Measurements from ENCODE around the gene HS3ST5. TPM values are rescaled to one million over a fixed set of nuclear protein-coding genes. Genes with fewer than 3 reads are reported as not detected.

Gene HS3ST5
- total and polyA plus RNA-seq, 2 experiments from 2014 or later = 2.8 to 3.5 TPM

DNA sequence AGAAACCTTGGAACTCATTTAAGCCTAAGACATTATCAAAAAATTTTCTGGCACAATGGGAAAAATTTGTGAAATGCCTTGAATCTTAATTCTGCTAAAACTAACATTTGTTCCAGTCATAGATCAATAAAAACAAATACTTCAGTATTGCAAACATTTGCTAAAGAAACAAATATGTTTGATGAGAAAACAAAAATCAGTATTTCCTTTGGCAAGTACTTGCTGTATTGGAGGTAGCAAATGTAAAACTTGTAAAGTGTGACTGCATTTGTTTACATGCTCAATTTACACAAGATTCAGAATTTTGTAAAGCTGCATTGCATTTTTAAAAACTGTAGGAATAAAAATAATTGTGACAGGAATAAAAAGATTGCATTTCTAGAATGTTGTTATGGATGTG is 183.1 kb downstream of the HS3ST5 start:
- Mint-ChIP-seq H3K36me3 (ENCODE audit: low read depth) (no peaks in the 10 kb centered on the region), H3K4me3 (no peak overlapping the region), H3K9me3 (no peaks in the 10 kb centered on the region), H3K27me3 (ENCODE audit: insufficient read depth, low read depth, poor library complexity) (no peaks in the 10 kb centered on the region), H3K4me1 (peaks cover 17% of the 10 kb centered on the region), H3K27ac (no peak overlapping the region)
- Histone ChIP-seq H3K4me3 (no peak overlapping the region), H3K36me3 (ENCODE audit: insufficient read depth) (no peaks in the 10 kb centered on the region), H2AFZ (no peak overlapping the region), H3K27me3 (ENCODE audit: insufficient read depth) (no peaks in the 10 kb centered on the region), H3K4me2 (no peak overlapping the region), H3F3A (replicated peaks; ENCODE audit: low read depth) (no peaks in the 10 kb centered on the region), H3K27ac (ENCODE audit: low read depth) (no peak overlapping the region), H4K20me1 (replicated peaks; ENCODE audit: insufficient read depth) (no peaks in the 10 kb centered on the region), H3K79me2 (replicated peaks; ENCODE audit: insufficient read depth) (no peaks in the 10 kb centered on the region), H3K4me1 (ENCODE audit: insufficient read depth) (peaks cover 16% of the 10 kb centered on the region), H3K9me2 (ENCODE audit: insufficient read depth) (no peaks in the 10 kb centered on the region)
- ATAC-seq (no peak), DNase-seq (ENCODE audit: low spot score) (no peak)
- TF ChIP-seq EZH2phosphoT487 (IDR thresholded peaks at IDR 0.05; ENCODE audit: unreplicated experiment) (no peak), POLR2AphosphoS5 (IDR thresholded peaks at IDR 0.05; ENCODE audit: low read depth) (no peak), EZH2 (IDR thresholded peaks at IDR 0.05; ENCODE audit: low read depth, unreplicated experiment) (no peak), CREB1 (CRISPR knock-in tag; IDR thresholded peaks at IDR 0.05; ENCODE audit: low read depth) (no peak), STAT1 (IDR thresholded peaks at IDR 0.05; ENCODE audit: unreplicated experiment) (no peak), ZNF331 (CRISPR knock-in tag; IDR thresholded peaks at IDR 0.05; ENCODE audit: low read depth) (no peak), ZNF114 (CRISPR knock-in tag; IDR thresholded peaks at IDR 0.05) (no peak), NANOG (IDR thresholded peaks at IDR 0.05; ENCODE audit: borderline replicate concordance) (no peak), JUNB (IDR thresholded peaks at IDR 0.05; ENCODE audit: unreplicated experiment) (no peak)
- TF ChIP-seq, protein P1, sequence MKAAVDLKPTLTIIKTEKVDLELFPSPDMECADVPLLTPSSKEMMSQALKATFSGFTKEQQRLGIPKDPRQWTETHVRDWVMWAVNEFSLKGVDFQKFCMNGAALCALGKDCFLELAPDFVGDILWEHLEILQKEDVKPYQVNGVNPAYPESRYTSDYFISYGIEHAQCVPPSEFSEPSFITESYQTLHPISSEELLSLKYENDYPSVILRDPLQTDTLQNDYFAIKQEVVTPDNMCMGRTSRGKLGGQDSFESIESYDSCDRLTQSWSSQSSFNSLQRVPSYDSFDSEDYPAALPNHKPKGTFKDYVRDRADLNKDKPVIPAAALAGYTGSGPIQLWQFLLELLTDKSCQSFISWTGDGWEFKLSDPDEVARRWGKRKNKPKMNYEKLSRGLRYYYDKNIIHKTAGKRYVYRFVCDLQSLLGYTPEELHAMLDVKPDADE (IDR thresholded peaks at IDR 0.05) = no peak
- TF ChIP-seq, protein P2, sequence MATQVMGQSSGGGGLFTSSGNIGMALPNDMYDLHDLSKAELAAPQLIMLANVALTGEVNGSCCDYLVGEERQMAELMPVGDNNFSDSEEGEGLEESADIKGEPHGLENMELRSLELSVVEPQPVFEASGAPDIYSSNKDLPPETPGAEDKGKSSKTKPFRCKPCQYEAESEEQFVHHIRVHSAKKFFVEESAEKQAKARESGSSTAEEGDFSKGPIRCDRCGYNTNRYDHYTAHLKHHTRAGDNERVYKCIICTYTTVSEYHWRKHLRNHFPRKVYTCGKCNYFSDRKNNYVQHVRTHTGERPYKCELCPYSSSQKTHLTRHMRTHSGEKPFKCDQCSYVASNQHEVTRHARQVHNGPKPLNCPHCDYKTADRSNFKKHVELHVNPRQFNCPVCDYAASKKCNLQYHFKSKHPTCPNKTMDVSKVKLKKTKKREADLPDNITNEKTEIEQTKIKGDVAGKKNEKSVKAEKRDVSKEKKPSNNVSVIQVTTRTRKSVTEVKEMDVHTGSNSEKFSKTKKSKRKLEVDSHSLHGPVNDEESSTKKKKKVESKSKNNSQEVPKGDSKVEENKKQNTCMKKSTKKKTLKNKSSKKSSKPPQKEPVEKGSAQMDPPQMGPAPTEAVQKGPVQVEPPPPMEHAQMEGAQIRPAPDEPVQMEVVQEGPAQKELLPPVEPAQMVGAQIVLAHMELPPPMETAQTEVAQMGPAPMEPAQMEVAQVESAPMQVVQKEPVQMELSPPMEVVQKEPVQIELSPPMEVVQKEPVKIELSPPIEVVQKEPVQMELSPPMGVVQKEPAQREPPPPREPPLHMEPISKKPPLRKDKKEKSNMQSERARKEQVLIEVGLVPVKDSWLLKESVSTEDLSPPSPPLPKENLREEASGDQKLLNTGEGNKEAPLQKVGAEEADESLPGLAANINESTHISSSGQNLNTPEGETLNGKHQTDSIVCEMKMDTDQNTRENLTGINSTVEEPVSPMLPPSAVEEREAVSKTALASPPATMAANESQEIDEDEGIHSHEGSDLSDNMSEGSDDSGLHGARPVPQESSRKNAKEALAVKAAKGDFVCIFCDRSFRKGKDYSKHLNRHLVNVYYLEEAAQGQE (IDR thresholded peaks at IDR 0.05; ENCODE audit: unreplicated experiment) = no peak
- TF ChIP-seq, protein P3, sequence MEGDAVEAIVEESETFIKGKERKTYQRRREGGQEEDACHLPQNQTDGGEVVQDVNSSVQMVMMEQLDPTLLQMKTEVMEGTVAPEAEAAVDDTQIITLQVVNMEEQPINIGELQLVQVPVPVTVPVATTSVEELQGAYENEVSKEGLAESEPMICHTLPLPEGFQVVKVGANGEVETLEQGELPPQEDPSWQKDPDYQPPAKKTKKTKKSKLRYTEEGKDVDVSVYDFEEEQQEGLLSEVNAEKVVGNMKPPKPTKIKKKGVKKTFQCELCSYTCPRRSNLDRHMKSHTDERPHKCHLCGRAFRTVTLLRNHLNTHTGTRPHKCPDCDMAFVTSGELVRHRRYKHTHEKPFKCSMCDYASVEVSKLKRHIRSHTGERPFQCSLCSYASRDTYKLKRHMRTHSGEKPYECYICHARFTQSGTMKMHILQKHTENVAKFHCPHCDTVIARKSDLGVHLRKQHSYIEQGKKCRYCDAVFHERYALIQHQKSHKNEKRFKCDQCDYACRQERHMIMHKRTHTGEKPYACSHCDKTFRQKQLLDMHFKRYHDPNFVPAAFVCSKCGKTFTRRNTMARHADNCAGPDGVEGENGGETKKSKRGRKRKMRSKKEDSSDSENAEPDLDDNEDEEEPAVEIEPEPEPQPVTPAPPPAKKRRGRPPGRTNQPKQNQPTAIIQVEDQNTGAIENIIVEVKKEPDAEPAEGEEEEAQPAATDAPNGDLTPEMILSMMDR (conservative IDR thresholded peaks at IDR 0.05; ENCODE audit: low read depth in 2 of 2) = no peak
- TF ChIP-seq, protein P4, sequence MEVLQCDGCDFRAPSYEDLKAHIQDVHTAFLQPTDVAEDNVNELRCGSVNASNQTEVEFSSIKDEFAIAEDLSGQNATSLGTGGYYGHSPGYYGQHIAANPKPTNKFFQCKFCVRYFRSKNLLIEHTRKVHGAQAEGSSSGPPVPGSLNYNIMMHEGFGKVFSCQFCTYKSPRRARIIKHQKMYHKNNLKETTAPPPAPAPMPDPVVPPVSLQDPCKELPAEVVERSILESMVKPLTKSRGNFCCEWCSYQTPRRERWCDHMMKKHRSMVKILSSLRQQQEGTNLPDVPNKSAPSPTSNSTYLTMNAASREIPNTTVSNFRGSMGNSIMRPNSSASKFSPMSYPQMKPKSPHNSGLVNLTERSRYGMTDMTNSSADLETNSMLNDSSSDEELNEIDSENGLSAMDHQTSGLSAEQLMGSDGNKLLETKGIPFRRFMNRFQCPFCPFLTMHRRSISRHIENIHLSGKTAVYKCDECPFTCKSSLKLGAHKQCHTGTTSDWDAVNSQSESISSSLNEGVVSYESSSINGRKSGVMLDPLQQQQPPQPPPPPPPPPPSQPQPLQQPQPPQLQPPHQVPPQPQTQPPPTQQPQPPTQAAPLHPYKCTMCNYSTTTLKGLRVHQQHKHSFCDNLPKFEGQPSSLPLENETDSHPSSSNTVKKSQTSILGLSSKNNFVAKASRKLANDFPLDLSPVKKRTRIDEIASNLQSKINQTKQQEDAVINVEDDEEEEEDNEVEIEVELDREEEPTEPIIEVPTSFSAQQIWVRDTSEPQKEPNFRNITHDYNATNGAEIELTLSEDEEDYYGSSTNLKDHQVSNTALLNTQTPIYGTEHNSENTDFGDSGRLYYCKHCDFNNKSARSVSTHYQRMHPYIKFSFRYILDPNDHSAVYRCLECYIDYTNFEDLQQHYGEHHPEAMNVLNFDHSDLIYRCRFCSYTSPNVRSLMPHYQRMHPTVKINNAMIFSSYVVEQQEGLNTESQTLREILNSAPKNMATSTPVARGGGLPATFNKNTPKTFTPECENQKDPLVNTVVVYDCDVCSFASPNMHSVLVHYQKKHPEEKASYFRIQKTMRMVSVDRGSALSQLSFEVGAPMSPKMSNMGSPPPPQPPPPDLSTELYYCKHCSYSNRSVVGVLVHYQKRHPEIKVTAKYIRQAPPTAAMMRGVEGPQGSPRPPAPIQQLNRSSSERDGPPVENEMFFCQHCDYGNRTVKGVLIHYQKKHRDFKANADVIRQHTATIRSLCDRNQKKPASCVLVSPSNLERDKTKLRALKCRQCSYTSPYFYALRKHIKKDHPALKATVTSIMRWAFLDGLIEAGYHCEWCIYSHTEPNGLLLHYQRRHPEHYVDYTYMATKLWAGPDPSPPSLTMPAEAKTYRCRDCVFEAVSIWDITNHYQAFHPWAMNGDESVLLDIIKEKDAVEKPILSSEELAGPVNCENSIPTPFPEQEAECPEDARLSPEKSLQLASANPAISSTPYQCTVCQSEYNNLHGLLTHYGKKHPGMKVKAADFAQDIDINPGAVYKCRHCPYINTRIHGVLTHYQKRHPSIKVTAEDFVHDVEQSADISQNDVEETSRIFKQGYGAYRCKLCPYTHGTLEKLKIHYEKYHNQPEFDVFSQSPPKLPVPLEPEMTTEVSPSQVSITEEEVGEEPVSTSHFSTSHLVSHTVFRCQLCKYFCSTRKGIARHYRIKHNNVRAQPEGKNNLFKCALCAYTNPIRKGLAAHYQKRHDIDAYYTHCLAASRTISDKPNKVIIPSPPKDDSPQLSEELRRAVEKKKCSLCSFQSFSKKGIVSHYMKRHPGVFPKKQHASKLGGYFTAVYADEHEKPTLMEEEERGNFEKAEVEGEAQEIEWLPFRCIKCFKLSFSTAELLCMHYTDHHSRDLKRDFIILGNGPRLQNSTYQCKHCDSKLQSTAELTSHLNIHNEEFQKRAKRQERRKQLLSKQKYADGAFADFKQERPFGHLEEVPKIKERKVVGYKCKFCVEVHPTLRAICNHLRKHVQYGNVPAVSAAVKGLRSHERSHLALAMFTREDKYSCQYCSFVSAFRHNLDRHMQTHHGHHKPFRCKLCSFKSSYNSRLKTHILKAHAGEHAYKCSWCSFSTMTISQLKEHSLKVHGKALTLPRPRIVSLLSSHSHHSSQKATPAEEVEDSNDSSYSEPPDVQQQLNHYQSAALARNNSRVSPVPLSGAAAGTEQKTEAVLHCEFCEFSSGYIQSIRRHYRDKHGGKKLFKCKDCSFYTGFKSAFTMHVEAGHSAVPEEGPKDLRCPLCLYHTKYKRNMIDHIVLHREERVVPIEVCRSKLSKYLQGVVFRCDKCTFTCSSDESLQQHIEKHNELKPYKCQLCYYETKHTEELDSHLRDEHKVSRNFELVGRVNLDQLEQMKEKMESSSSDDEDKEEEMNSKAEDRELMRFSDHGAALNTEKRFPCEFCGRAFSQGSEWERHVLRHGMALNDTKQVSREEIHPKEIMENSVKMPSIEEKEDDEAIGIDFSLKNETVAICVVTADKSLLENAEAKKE (CRISPR knock-in tag; IDR thresholded peaks at IDR 0.05) = no peak

Measured in GM23338 (cell line).